GM19239 (cell line): ENCODE measurements around the gene RPL35A.

ENCODE experiments used
- DNase-seq: peaks from one replicate; pipeline ENCODE4 v3.0.0; 2011; ENCODE audit warnings: low spot score; ENCODE audit not compliant: insufficient read length
- FAIRE-seq: peaks from 2 replicates; lab custom pipeline; 2011; peaks lifted over from hg19 to GRCh38; lab: Jason Lieb, UNC

RPL35A gene

GRCh38 chr3:197989651-197990050 lies 39.7 kb downstream of the RPL35A start:
- no peak for FAIRE-seq
- DNase-seq, result no peak

DNA sequence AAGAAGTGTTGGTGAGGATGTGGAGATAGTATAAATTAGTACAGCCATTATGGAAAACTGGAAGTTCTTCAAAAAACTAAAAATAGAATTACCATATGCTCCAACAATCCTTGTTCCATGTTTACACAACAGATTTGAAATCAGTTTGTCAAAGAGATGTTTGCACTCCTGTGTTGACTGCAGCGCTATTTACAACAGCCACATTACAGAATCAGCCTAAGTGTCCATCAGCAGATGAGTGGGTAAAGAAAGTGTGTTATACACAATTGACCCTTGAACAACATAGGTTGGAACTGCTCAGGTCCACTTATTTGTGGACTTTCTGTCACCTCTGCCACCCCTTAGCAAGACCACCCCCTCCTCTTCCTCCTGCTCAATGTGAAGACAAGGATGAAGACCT lies 44.7 kb downstream of the RPL35A start:
- DNase-seq, result no peak
- no peak for FAIRE-seq

- DNase-seq (no peak), FAIRE-seq (no peak)
Observed at GRCh38 chr3:197996855-197997254, 46.9 kb downstream of the RPL35A start.

GRCh38 chr3:197997936-197998335 lies 47.9 kb downstream of the RPL35A start:
- DNase-seq (no peak), FAIRE-seq (no peak)
